ENCODE data around the gene CDK5RAP2.

The CDK5RAP2 gene

GRCh38 chr9:120377268-120378159, 202.5 kb downstream of the CDK5RAP2 start:
- DNase-seq = no peak

DNA sequence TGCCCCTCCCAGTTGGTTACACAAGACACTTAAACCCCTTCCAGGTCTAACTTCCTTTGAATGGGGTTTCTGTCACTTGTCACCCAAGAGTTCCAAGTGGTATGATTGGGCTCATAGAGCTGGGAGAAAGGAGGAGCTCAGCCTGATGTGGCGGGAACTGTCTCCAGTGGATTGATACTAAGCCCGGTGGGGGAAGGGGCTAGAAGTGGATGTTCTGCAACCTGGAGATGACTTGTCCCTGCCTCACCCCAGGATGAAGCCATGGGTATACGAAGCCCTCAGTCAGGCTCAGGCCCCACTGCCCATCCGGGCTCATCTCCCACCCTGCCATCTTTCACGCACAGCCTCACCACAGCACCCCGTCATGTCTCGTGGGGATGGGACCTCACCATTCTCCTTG, 203.9 kb downstream of the CDK5RAP2 start:
- no peak for DNase-seq

GRCh38 chr9:120375316-120375715, 204.7 kb downstream of the CDK5RAP2 start:
- no peak for DNase-seq

- no peak for DNase-seq
These were observed 205.2 kb downstream of the CDK5RAP2 start for GRCh38 chr9:120374817-120375216.

DNA sequence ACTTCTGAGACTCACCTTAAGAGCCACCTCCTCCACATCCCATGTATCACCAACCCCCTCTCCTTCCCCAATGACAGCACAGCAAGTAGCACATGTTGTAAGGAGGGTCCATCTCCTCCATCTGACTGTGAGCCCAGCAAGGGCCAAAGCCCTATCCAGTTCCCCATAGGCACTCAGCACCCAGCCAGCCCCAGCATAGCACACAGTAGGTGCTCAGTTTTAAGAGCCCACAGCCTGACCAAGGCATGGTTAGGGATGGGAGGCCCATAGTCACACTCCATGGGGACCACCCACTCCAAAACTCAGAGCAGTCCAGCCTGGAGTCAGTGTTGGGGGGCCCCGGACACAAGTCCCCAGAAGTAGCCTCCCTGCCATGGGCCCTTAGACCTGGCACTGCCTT, 205.7 kb downstream of the CDK5RAP2 start:
- DNase-seq = no peak

DNA sequence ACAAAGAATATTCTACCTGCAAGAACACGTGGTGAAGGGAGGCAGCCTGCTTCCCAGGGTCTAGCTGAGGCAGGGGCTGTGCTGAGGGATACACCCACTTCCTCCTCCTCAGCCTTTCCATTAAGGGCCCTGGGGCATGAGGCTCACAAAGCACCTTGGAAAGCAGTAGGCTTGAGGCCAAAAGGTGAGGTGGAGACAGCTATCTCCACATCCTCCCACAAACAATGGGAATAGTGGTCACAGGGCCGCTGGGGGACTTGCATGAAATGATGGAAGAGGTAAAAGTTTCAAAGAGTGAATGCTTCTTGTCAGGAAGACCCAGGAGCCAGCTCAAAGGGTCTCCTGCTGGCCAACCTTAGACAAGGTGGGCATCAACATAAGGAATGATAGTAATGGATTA, 207.9 kb downstream of the CDK5RAP2 start:
- DNase-seq = no peak

DNA sequence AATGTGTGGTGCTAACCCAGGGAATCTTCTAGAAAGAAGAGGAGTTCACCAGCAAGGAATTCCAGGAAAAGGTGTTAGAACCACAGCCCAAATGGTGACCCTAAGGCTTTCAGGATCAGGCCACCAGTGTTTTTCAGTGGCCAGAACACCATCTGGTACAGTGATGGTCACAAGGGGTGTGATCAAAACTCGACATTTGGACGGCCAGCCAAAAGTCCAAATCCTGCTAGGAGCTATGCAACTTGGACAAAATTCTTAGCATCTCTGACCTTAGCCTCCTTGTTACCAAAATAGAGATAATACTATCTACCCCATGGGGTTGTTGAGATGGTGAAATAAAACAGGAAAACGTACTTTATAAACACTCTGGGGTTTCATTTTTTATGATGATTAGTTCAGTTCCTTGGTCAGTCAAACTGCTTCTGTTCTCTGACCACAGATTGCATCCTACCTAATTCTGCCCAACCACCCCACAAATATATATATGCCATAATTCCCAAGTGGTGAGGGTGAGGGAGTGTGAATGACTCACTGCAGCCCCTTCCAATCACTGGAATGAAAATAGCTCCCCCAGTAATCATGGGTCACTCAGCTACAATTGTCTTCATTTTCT, 210.3 kb downstream of the CDK5RAP2 start:
- no peak for DNase-seq

- DNase-seq = no peak
These were observed 211.2 kb downstream of the CDK5RAP2 start for GRCh38 chr9:120368799-120369198.

DNA sequence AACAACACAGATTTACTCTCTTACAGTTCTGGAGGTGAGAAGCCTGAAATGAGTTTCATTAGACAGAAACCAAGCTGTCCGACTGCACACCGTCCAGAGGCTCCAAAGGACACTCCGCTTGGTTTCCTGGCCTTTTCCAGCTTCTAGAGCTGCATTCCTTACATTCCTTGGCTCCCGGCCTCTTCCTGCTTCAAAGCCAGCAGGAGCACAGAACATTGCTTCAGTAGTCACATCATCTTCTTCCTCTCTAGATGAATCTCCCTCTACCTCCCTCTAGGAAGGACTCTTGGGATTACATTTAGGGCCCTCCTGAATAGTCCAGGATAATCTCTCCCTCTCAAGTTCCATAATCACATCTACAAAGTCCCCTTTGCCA, 213.3 kb downstream of the CDK5RAP2 start:
- no peak for DNase-seq

DNA sequence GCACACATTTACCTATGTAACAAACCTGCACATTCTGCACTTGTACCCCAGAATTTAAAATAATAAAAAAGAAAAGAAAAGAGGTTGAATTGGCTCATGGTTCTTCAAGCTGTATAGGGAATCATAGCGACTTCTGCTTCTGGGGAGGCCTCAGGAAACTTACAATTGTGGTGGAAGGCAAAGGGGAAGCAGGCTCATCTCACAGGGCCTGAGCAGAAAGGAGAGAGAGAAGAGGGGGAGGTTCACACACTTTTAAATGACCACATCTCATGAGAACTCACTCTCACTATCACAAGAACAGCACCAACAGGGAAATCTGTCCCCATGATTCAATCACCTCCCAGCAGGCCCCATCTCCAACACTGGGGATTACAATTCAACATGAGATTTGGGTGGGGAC, 214.6 kb downstream of the CDK5RAP2 start:
- DNase-seq = no peak

- DNase-seq = no peak
These were observed 216.3 kb downstream of the CDK5RAP2 start for GRCh38 chr9:120363697-120364096.

DNA sequence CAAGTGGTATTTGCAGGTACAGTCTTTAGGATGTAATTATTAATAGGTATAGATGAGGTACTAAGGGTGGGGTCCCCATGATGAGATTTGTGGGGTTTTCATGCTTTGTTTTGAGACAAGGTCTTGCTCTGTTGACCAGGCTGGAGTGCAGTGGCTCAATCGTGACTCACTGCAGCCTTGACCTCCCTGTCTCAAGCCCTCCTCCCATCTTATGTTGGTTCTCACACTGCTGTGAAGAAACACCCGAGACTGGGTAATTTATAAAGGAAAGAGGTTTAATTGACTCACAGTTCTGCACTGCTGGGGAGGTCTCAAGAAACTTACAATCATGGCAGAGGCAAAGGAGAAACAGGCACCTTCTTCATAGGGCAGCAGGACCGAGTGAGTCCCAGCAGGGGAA, 217.5 kb downstream of the CDK5RAP2 start:
- no peak for DNase-seq

DNA sequence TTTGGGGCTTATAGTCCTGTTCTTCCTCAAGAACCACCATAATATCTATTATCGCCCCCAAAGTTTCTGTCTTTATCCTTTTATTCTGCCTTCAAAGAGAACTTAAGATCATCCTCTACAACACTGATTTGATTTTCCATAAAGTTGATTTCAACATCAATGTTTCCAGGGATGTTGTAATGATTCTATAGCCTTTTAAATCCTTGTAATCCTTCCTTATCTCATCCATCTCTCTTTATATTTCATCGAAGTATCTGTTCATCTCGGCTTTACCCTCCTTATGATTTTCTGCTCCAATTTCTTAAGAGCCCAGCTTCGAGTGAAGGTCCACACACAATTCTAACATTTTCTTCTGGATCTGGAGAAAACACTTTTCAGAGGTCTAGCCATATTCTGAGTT, 218.4 kb downstream of the CDK5RAP2 start:
- DNase-seq = no peak

DNA sequence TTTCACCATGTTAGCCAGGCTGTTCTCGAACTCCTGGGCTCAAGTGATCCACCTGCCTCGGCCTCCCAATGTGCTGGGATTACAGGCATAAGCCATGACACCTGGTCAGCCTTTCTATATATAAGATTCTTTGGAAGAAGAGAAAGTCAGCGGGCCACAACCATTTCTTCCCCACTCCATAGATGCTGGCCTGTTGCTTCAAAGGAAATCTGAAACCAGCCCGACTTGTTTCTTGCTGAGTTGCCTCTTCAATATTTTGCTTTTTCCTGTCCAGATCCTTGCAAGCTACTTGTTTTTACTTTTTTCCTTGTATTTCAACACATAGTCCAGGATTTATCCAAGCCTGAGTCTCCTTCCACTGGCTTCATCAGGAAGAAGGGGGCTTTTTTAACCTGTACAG, 219.5 kb downstream of the CDK5RAP2 start:
- DNase-seq = no peak

DNA sequence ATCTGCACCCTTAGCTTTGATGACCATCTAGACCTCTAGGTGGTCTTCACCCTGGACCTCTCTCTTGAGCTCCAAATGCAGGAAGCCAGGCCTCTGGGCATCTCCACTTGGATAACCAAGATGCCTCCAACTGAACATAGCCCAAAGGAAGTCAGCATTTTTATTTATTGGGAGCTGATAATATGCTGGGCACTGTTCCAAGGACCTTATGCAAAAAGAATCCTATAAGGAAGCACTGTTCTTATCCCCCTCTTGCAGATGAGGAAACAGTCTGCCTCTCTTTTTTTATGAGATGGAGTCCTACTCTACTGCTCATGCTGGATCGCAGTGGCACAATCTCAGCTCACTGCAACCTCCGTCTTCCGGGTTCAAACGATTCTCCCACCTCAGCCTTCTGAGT, 219.9 kb downstream of the CDK5RAP2 start:
- DNase-seq = no peak

- no peak for DNase-seq
These were observed 221.1 kb downstream of the CDK5RAP2 start for GRCh38 chr9:120358877-120359276.

GRCh38 chr9:120353506-120353905, 226.5 kb downstream of the CDK5RAP2 start:
- no peak for DNase-seq

GRCh38 chr9:120351106-120351505, 228.9 kb downstream of the CDK5RAP2 start:
- no peak for DNase-seq

DNA sequence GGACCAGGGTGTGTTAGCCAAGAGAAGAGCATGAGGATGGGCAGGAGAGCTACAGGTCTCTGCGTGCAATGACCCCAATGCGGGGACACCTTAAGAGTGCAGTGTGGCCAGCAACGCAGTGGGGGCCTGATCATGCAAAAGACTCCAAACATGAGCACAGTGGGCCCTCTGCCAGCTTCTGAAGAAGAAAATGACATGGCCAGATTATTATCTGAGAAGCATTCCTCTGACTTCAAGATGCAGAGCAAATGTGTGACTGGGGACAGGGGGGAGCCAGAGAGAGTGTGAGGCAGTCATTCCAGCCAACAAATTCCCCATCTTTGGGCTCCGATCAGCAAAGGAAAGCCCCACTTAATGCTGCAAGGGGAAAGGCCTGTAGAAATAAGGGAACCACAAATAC, 229.4 kb downstream of the CDK5RAP2 start:
- DNase-seq = no peak

DNA sequence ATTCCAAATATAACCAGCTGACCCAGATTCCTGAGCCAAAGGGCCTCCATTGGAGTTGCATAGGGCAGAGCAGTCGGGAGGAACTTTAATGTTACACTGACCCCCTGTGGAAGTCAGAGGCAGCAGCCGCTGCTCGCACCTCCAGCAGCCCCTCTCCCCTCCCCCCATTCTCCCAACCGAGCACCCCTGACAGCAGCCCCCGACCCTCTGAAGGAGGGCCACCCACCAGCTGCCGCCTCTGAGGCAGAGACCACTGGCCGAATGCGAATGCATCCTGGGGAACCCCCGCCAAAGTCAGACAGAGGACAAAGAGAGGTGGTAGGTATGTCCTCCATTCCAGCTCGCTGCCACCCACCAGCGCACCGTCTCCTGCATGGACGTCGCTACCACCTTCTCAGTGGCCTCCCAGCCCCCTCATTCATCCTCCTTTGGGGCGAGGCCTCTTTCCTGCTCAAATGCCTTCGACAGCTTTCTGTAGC, 231.0 kb downstream of the CDK5RAP2 start:
- no peak for DNase-seq

DNA sequence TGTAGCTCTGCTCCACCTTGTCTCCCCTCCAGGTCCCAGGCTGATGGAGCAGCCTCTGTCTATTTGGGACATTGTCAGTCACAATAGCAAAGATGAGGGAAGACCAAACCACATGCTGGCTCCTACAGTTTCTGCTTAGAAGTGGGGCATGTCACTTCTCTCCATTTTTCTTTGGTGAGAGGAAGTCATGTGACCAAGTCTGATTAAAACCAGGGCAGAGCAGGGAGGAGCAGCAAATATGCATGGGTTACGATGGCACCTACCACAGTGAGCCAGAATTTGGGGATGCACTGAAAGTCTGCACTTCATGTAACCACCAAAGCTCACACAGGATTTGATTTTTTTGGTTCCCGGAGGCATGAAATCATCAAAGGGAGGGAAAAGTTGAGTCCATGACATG, 234.6 kb downstream of the CDK5RAP2 start:
- DNase-seq = no peak

DNA sequence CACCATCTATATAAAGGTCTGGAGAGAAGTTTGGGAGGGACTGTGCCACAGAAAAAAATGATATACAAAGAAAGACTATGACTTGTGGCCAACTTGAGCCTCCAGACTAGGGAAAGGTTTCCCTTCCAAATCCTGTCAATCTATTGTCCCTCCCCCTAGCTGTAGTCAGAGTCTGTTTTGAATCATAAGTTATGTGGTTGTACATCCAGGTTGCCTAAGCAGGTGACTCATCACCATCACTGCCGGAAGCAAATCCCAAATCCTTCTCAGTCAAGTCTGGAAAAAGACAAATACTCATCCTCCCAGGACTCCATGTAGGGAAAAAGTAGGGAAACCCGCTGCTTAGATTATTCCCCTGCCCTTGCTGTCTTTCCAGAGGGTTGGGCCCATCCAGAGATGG, 235.7 kb downstream of the CDK5RAP2 start:
- no peak for DNase-seq

DNA sequence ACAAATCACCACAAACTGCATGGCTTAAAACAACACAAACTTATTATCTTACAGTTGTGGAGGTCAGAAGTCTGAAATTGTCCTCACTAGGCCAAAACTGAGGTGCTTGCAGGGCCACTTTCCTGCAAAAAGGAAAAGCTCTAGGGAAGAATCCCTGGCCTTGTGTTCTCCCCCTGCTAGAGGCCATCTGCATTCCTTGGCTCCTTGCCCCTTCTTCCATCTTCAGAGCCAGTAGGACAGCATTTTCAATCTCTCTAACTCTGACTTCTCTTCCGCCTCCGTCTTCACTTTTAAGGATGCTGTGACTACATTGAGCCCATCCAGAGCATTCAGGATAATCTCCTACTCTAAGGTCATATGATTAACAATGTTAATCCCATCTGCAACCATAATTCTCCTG, 236.6 kb downstream of the CDK5RAP2 start:
- no peak for DNase-seq
